SU-DHL-6 (cell line): ENCODE measurements around the gene MTRR.

Experiments
- H2AFZ ChIP-seq: fragments of 200-600 bp; sonication (generic); 2 replicates; pipeline ENCODE4 v1.6.1; 2014; ENCODE audit warnings: low read depth, mild to moderate bottlenecking, moderate library complexity, mixed read lengths, antibody characterized with exemption, low read length; ENCODE audit not compliant: severe bottlenecking
- H3F3A ChIP-seq: fragments of 200-600 bp; shearing (Covaris generic); 2 replicates; pipeline ENCODE4 v1.6.0; 2016; ENCODE audit warnings: antibody characterized with exemption, mild to moderate bottlenecking; ENCODE audit not compliant: insufficient read depth
- H3K27ac ChIP-seq: fragments of 200-600 bp; sonication (generic); 2 replicates; pipeline ENCODE4 v1.5.1; 2016; ENCODE audit warnings: low read depth, mild to moderate bottlenecking, low read length, moderate library complexity, mixed read lengths
- H3K27me3 ChIP-seq: fragments of 200-600 bp; sonication (generic), shearing (Covaris generic); 2 replicates; pipeline ENCODE4 v1.6.0; 2014; ENCODE audit warnings: mild to moderate bottlenecking, low read length
- H3K36me3 ChIP-seq: fragments of 200-600 bp; sonication (generic); 2 replicates; pipeline ENCODE4 v1.6.1; 2014; ENCODE audit warnings: mild to moderate bottlenecking, low read length, mixed read lengths
- H3K4me2 ChIP-seq: fragments of 300-600, 200-600 bp; shearing (Covaris generic), sonication (generic); 2 replicates; pipeline ENCODE4 v1.6.0; 2014; ENCODE audit warnings: low read length, low read depth, mild to moderate bottlenecking; ENCODE audit not compliant: poor library complexity, severe bottlenecking
- H3K4me3 ChIP-seq: fragments of 200-600 bp; sonication (generic); 2 replicates; pipeline ENCODE4 v1.5.1; 2014; ENCODE audit warnings: antibody characterized with exemption, low read length, mild to moderate bottlenecking, mixed read lengths; ENCODE audit not compliant: insufficient read depth, poor library complexity, severe bottlenecking
- H3K79me2 ChIP-seq: fragments of 200-600 bp; sonication (generic); 2 replicates; pipeline ENCODE4 v1.6.1; 2014; ENCODE audit warnings: mild to moderate bottlenecking, low read length, moderate library complexity; ENCODE audit not compliant: insufficient read depth
- H3K9ac ChIP-seq: fragments of 200-600 bp; sonication (generic); 2 replicates; pipeline ENCODE4 v1.7.0; 2014; ENCODE audit warnings: mild to moderate bottlenecking, low read length
- H3K9me2 ChIP-seq: fragments of 200-600 bp; sonication (generic); replicated peaks from 2 replicates; pipeline ENCODE4 v1.6.1; 2014; ENCODE audit warnings: low read length; ENCODE audit not compliant: insufficient read depth
- H3K9me3 ChIP-seq: fragments of 200-600 bp; sonication (generic); 2 replicates; pipeline ENCODE4 v1.6.1; 2014; ENCODE audit warnings: low read length, mixed read lengths; ENCODE audit not compliant: insufficient read depth
- H4K20me1 ChIP-seq: fragments of 200-600 bp; sonication (generic); 2 replicates; pipeline ENCODE4 v1.6.1; 2014; ENCODE audit warnings: low read depth, mild to moderate bottlenecking, antibody characterized with exemption, low read length, moderate library complexity, mixed read lengths
- EZH2phosphoT487 ChIP-seq: fragments of 200-600 bp; sonication (generic), shearing (Covaris generic); conservative IDR thresholded peaks from 2 replicates; pipeline ENCODE4 v1.6.1; 2018; ENCODE audit warnings: mild to moderate bottlenecking, antibody characterized with exemption, low read length, moderate library complexity, mixed read lengths
- TF ChIP-seq, protein P1 (sequence below): fragments of 200-600 bp; sonication (generic); IDR thresholded peaks from one replicate; pipeline ENCODE4 v1.5.1; 2017; ENCODE audit warnings: antibody characterized with exemption, mild to moderate bottlenecking, low read length, moderate library complexity; ENCODE audit not compliant: insufficient read depth, poor library complexity, severe bottlenecking

MTRR gene

GRCh38 chr5:7902201-7902600 is 33.3 kb downstream of the MTRR start:
- H3K9ac ChIP-seq: no peak overlapping the region
- H3K36me3 ChIP-seq: peaks cover 61% of the 10 kb centered on the region
- no peak for TF ChIP-seq EZH2phosphoT487
- TF ChIP-seq, protein P1, sequence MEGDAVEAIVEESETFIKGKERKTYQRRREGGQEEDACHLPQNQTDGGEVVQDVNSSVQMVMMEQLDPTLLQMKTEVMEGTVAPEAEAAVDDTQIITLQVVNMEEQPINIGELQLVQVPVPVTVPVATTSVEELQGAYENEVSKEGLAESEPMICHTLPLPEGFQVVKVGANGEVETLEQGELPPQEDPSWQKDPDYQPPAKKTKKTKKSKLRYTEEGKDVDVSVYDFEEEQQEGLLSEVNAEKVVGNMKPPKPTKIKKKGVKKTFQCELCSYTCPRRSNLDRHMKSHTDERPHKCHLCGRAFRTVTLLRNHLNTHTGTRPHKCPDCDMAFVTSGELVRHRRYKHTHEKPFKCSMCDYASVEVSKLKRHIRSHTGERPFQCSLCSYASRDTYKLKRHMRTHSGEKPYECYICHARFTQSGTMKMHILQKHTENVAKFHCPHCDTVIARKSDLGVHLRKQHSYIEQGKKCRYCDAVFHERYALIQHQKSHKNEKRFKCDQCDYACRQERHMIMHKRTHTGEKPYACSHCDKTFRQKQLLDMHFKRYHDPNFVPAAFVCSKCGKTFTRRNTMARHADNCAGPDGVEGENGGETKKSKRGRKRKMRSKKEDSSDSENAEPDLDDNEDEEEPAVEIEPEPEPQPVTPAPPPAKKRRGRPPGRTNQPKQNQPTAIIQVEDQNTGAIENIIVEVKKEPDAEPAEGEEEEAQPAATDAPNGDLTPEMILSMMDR: no peak
- H3K4me2 ChIP-seq: no peak overlapping the region
- no peaks in the 10 kb centered on the region for H3K79me2 ChIP-seq
- H3K27ac ChIP-seq: no peak overlapping the region
- H3K4me3 ChIP-seq: no peak overlapping the region
- no peaks in the 10 kb centered on the region for H3K27me3 ChIP-seq
- H3K9me2 ChIP-seq: no peaks in the 10 kb centered on the region
- H2AFZ ChIP-seq: no peak overlapping the region
- no peaks in the 10 kb centered on the region for H3K9me3 ChIP-seq
- no peaks in the 10 kb centered on the region; the same call in 1 of the 2 replicates for H3F3A ChIP-seq
- H4K20me1 ChIP-seq: no peaks in the 10 kb centered on the region

- no peaks in the 10 kb centered on the region; the same call in 1 of the 2 replicates for H3F3A ChIP-seq
Measured at GRCh38 chr5:7902666-7903625, 34.0 kb downstream of the MTRR start.

GRCh38 chr5:7904170-7904569 is 35.2 kb downstream of the MTRR start:
- peaks cover 68% of the 10 kb centered on the region for H3K36me3 ChIP-seq
- H3K79me2 ChIP-seq: no peaks in the 10 kb centered on the region
- no peak overlapping the region for H3K27ac ChIP-seq

More at GRCh38 chr5:7902666-7903625, 34.0 kb downstream of the MTRR start:
- Histone ChIP-seq H3K79me2 (no peaks in the 10 kb centered on the region), H3K4me2 (no peak overlapping the region), H3K9me3 (no peaks in the 10 kb centered on the region), H3K9me2 (no peaks in the 10 kb centered on the region), H4K20me1 (no peaks in the 10 kb centered on the region), H3K4me3 (no peak overlapping the region), H2AFZ (no peak overlapping the region), H3K27ac (no peak overlapping the region), H3K36me3 (peaks cover 63% of the 10 kb centered on the region), H3K27me3 (no peaks in the 10 kb centered on the region), H3K9ac (no peak overlapping the region)
- TF ChIP-seq EZH2phosphoT487: no peak
- TF ChIP-seq, protein P1: no peak

More at GRCh38 chr5:7904170-7904569, 35.2 kb downstream of the MTRR start:
- no peak overlapping the region for H3K4me2 ChIP-seq
- H3K4me3 ChIP-seq: no peak overlapping the region
- no peak overlapping the region for H3K9ac ChIP-seq
- no peaks in the 10 kb centered on the region for H3K9me3 ChIP-seq
- H2AFZ ChIP-seq: no peak overlapping the region
- H3K9me2 ChIP-seq: no peaks in the 10 kb centered on the region
- H4K20me1 ChIP-seq: no peaks in the 10 kb centered on the region
- no peaks in the 10 kb centered on the region; the same call in 1 of the 2 replicates for H3F3A ChIP-seq
- H3K27me3 ChIP-seq: no peaks in the 10 kb centered on the region
- no peak for TF ChIP-seq EZH2phosphoT487
- TF ChIP-seq, protein P1: no peak
